Measurements from ENCODE around the gene KIF17. TPM values are rescaled to one million over a fixed set of nuclear protein-coding genes. Genes with fewer than 3 reads are reported as not detected.

The KIF17 gene
- total and polyA plus RNA-seq, 2 of the 8 experiments (the other 6 are each of a cell fraction or from before 2014, with no cell fraction given): 6.9 to 10.4 TPM

GRCh38 chr1:20621012-20621411 is 96.8 kb downstream of the KIF17 start:
- no peak overlapping the region for H3K14ac ChIP-seq (ENCODE audit: insufficient read length)
- no peak overlapping the region for H3K18ac ChIP-seq (ENCODE audit: extremely low read depth, low read length)
- no peak overlapping the region for H3K4me3 ChIP-seq (ENCODE audit: extremely low read depth in 1 of 4, insufficient read depth in 2 of 4, low read depth in 3 of 4, low read length in 4 of 4)
- FAIRE-seq (no peak), DNase-seq (ENCODE audit: low read depth in 1 of 2, low spot score in 2 of 2) (no peak)
- no peak overlapping the region for H3K4me2 ChIP-seq (ENCODE audit: insufficient read depth in 1 of 2, low read depth in 2 of 2, low read length in 2 of 2)
- H3K9ac ChIP-seq (replicated peaks in 1 of 4; ENCODE audit: extremely low read depth in 1 of 4, low read depth in 3 of 4, low read length in 3 of 4): no peak overlapping the region
- peaks cover 0 to 8% (median 2%) of the 10 kb centered on the region in 4 experiments; a peak in 3 of 7 replicates for H3K4me1 ChIP-seq (replicated peaks in 1 of 4; ENCODE audit: control insufficient read depth in 3 of 4, insufficient read depth in 4 of 4, low read length in 3 of 4)
- no peak overlapping the region for H3K27ac ChIP-seq (ENCODE audit: low read depth, low read length)
- H2BK20ac ChIP-seq (ENCODE audit: low read length): no peak overlapping the region
- H4K20me1 ChIP-seq (replicated peaks in 1 of 2; ENCODE audit: control insufficient read depth in 1 of 2, insufficient read depth in 2 of 2, low read length in 2 of 2): no peaks in the 10 kb centered on the region
- no peak overlapping the region for H2AFZ ChIP-seq (ENCODE audit: low read length)
- no peaks in the 10 kb centered on the region; a peak in 1 of 4 replicates for H3K9me3 ChIP-seq (ENCODE audit: insufficient read depth in 2 of 2, low read depth in 1 of 2, low read length in 1 of 2)
- H2BK5ac ChIP-seq (ENCODE audit: low read depth, low read length): no peak overlapping the region
- no peak overlapping the region for H2BK15ac ChIP-seq (ENCODE audit: low read length)
- no peak overlapping the region for H4K91ac ChIP-seq (replicated peaks; ENCODE audit: insufficient read length, low read length)
- no peak overlapping the region for H2BK12ac ChIP-seq (ENCODE audit: low read depth, low read length)
- H3K36me3 ChIP-seq (ENCODE audit: control insufficient read depth in 2 of 4, insufficient read depth in 4 of 4, low read length in 3 of 4): no peaks in the 10 kb centered on the region
- no peak overlapping the region for H2BK120ac ChIP-seq (replicated peaks; ENCODE audit: low read depth, low read length)
- POLR2A ChIA-PET (ENCODE audit: partially characterized antibody): no interaction called here
- H4K5ac ChIP-seq (ENCODE audit: insufficient read length, low read depth, low read length): no peak overlapping the region
- H3K23me2 ChIP-seq (ENCODE audit: low read depth, low read length): peaks cover 2% of the 10 kb centered on the region; the same call in 1 of the 2 replicates
- WGBS, 2 experiments (ENCODE audit: extremely low coverage in 1 of 2, insufficient coverage in 1 of 2, insufficient read length in 1 of 2, insufficient replicate concordance in 2 of 2, low coverage in 1 of 2, low lambda C conversion rate in 2 of 2, missing lambda C conversion rate in 1 of 2): 87% methylated on average over 6 of the region's 6 CpGs; no CpG with 5 or more reads in 1 of the 2 experiments
- no peaks in the 10 kb centered on the region for H3K79me1 ChIP-seq (ENCODE audit: low read depth, low read length)
- H3K79me2 ChIP-seq (ENCODE audit: control insufficient read depth in 1 of 2, insufficient read depth in 2 of 2, low read length in 2 of 2): no peaks in the 10 kb centered on the region
- H3K23ac ChIP-seq (ENCODE audit: insufficient read length): no peak overlapping the region
- H3K27me3 ChIP-seq (replicated peaks in 1 of 4; ENCODE audit: control insufficient read depth in 3 of 4, extremely low read depth in 1 of 4, insufficient read depth in 3 of 4, low read length in 3 of 4): no peaks in the 10 kb centered on the region
- H4K8ac ChIP-seq (ENCODE audit: extremely low read depth, insufficient read depth, low read length): no peak overlapping the region
- no peak overlapping the region for H3K4ac ChIP-seq (replicated peaks; ENCODE audit: insufficient read length, low read depth, low read length)
- CTCF ChIA-PET (ENCODE audit: partially characterized antibody): interaction anchor here (1.1 kb wide), 2 partner anchors 11 to 24 kb away, joined by 3 to 4 read pairs; no protein-coding TSS in a partner anchor
- no peak overlapping the region for H2AK5ac ChIP-seq (ENCODE audit: low read depth, low read length)
- no peak overlapping the region for H3K56ac ChIP-seq (replicated peaks; ENCODE audit: insufficient read length, low read depth, low read length)
- TF ChIP-seq ASH2L (IDR thresholded peaks at IDR 0.05; ENCODE audit: low read length) (no peak), RNF2 (IDR thresholded peaks at IDR 0.05; ENCODE audit: borderline replicate concordance, low read depth, low read length, missing control alignments, poor library complexity, severe bottlenecking) (no peak), TBP (IDR thresholded peaks at IDR 0.05; ENCODE audit: low read depth, low read length) (no peak), HDAC2 (IDR thresholded peaks at IDR 0.05; ENCODE audit: borderline replicate concordance in 1 of 2, low read depth in 2 of 2, low read length in 2 of 2) (no peak), CTBP2 (IDR thresholded peaks at IDR 0.05; ENCODE audit: borderline replicate concordance, insufficient read depth, insufficient read length, low read length) (no peak), USF2 (IDR thresholded peaks at IDR 0.05; ENCODE audit: low read length) (no peak), PHF8 (conservative IDR thresholded peaks at IDR 0.05; ENCODE audit: low read depth, low read length) (no peak), SP2 (IDR thresholded peaks at IDR 0.05; ENCODE audit: low read length) (no peak), SAP30 (IDR thresholded peaks at IDR 0.05; ENCODE audit: insufficient read depth, insufficient replicate concordance, low read length) (no peak), RXRA (IDR thresholded peaks at IDR 0.05; ENCODE audit: insufficient read depth, low read depth, low read length) (no peak), SIX5 (IDR thresholded peaks at IDR 0.05; ENCODE audit: low read depth, low read length) (no peak), SRF (IDR thresholded peaks at IDR 0.05; ENCODE audit: low read depth, low read length) (no peak)
